ENCODE data around the gene TKT.

- TF ChIP-seq CTCF (conservative IDR thresholded peaks at IDR 0.05) (no peak), ZFX (IDR thresholded peaks at IDR 0.05) (no peak)
These were observed 63.2 kb downstream of the TKT start for GRCh38 chr3:53192608-53193007.
